Upper lobe of right lung (tissue), 1 donor: ENCODE data around the gene PTPN11. TPM values are rescaled to one million over a fixed set of nuclear protein-coding genes. Genes with fewer than 3 reads are reported as not detected.

Source experiments
- ATAC-seq: fragments of 200-7000 bp; cut with Tn5 transposase; one replicate; pipeline ENCODE4 v1.9.1; 2020; ENCODE audit warnings: mild to moderate bottlenecking, moderate library complexity
- DNase-seq: peaks from one replicate; pipeline ENCODE4 v3.0.0-alpha.2; 2020
- H3K27ac ChIP-seq: fragments of 200-600 bp; one replicate; pipeline ENCODE4 v1.8.0; 2022
- H3K27me3 ChIP-seq: fragments of 200-600 bp; one replicate; pipeline ENCODE4 v1.8.0; 2022; ENCODE audit warnings: mild to moderate bottlenecking
- H3K36me3 ChIP-seq: fragments of 200-600 bp; one replicate; pipeline ENCODE4 v1.8.0; 2022
- H3K4me1 ChIP-seq: fragments of 200-600 bp; one replicate; pipeline ENCODE4 v1.8.0; 2022
- H3K4me3 ChIP-seq: fragments of 200-600 bp; one replicate; pipeline ENCODE4 v1.8.0; 2022; ENCODE audit warnings: mild to moderate bottlenecking
- H3K9me3 ChIP-seq: fragments of 200-600 bp; one replicate; pipeline ENCODE4 v1.8.0; 2022
- intact Hi-C: fragments of 100-400 bp; cut with DNase I; formaldehyde crosslinking; loops from one replicate; pipeline ENCODE4 v1.11.0; 2022
- total RNA-seq: library from RNA; stranded (reverse); fragmentation: NEBNext Ultra II Directional; extraction: Animal tissue kit (Norgen Biotek cat#: 25700); gene quantifications from one replicate; pipeline ENCODE4 v1.2.1, GENCODE V29; 2021
- TF ChIP-seq, protein P1 (sequence below): fragments of 200-600 bp; IDR thresholded peaks from one replicate; pipeline ENCODE4 v1.8.0; 2022; ENCODE audit warnings: antibody characterized with exemption
- donor health status: DM: no; HTN: yes; CAD: no; lungs with severe emphysema.

Gene PTPN11
- total RNA-seq, 1 donor from 2014 or later: 98.7 TPM

- H3K4me3 ChIP-seq: no peak overlapping the region
- no peaks in the 10 kb centered on the region for H3K9me3 ChIP-seq
- no peak for ATAC-seq
- no peaks in the 10 kb centered on the region for H3K27me3 ChIP-seq
- no peak for DNase-seq
- H3K36me3 ChIP-seq: peaks cover 53% of the 10 kb centered on the region
- H3K4me1 ChIP-seq: no peaks in the 10 kb centered on the region
- H3K27ac ChIP-seq: no peak overlapping the region
- intact Hi-C loops: no loop called here
- TF ChIP-seq, protein P1, sequence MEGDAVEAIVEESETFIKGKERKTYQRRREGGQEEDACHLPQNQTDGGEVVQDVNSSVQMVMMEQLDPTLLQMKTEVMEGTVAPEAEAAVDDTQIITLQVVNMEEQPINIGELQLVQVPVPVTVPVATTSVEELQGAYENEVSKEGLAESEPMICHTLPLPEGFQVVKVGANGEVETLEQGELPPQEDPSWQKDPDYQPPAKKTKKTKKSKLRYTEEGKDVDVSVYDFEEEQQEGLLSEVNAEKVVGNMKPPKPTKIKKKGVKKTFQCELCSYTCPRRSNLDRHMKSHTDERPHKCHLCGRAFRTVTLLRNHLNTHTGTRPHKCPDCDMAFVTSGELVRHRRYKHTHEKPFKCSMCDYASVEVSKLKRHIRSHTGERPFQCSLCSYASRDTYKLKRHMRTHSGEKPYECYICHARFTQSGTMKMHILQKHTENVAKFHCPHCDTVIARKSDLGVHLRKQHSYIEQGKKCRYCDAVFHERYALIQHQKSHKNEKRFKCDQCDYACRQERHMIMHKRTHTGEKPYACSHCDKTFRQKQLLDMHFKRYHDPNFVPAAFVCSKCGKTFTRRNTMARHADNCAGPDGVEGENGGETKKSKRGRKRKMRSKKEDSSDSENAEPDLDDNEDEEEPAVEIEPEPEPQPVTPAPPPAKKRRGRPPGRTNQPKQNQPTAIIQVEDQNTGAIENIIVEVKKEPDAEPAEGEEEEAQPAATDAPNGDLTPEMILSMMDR: no peak
Observed at GRCh38 chr12:112496496-112496895, 77.7 kb downstream of the PTPN11 start.

DNA sequence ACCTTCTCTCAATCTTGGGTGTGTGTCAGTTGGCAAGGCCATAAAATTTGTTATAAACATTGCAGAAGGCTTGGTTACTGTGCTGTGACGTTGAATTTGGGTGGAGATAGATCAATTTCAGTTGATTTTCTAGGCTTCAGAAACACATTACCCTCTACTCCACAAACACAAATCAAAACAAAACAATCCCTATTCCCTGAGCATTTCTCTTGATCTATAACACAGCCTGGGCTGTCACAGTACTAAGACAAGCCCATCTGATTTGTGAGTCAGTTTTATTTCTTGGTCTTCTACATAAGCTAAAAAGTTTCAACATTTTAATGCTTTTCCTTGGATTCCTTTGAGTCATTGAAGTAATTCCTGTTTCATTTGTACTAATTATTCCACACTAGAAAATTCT lies 79.8 kb downstream of the PTPN11 start:
- H3K9me3 ChIP-seq: no peaks in the 10 kb centered on the region
- DNase-seq: no peak
- intact Hi-C loops: no loop called here
- H3K4me3 ChIP-seq: no peak overlapping the region
- H3K4me1 ChIP-seq: no peaks in the 10 kb centered on the region
- no peak for ATAC-seq
- TF ChIP-seq, protein P1: no peak
- no peaks in the 10 kb centered on the region for H3K27me3 ChIP-seq
- peaks cover 61% of the 10 kb centered on the region for H3K36me3 ChIP-seq
- no peak overlapping the region for H3K27ac ChIP-seq

- no peak for ATAC-seq
Observed at GRCh38 chr12:112503512-112503911, 84.8 kb downstream of the PTPN11 start.

DNA sequence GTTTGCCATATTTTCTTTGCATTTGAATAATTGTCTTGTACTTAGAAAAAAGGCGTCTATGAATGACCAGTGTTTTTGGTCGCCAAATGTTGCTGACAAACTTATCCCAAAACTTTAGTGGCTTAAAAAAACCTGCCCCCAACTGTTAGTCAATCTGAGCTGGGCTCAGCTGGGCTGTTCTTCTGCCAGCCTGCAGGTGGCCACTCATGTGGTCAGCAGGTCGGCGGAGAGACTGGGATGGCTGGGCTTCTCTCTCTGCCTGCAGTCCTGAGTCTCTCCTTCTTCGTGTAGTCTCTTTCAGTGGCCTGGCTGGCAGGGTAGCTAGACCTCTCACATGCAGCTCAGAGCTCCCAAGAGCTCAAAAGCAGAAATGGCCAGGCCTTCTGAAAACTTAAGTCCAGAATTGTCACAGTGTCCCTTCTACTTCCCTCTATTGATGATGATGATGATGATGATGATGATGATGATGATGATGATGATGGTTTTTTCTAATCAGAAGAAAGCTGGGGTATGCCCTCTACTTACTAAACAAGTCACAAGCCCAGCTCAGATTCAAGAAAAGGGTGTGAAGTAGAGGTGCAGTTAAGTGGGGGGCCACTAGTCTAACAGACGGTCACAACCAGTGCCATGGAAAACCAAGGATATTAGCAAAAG lies 87.9 kb downstream of the PTPN11 start:
- TF ChIP-seq, protein P1: no peak
- H3K36me3 ChIP-seq: peaks cover 83% of the 10 kb centered on the region
- no peak overlapping the region for H3K27ac ChIP-seq
- H3K27me3 ChIP-seq: no peaks in the 10 kb centered on the region
- no peaks in the 10 kb centered on the region for H3K9me3 ChIP-seq
- no peak for DNase-seq
- intact Hi-C loops: no loop called here
- no peak overlapping the region for H3K4me3 ChIP-seq
- H3K4me1 ChIP-seq: no peaks in the 10 kb centered on the region
- no peak for ATAC-seq

More at GRCh38 chr12:112503512-112503911, 84.8 kb downstream of the PTPN11 start:
- Histone ChIP-seq H3K36me3 (peaks cover 78% of the 10 kb centered on the region), H3K27me3 (no peaks in the 10 kb centered on the region), H3K27ac (no peak overlapping the region), H3K4me3 (no peak overlapping the region), H3K4me1 (no peaks in the 10 kb centered on the region), H3K9me3 (no peaks in the 10 kb centered on the region)
- intact Hi-C loops: no loop called here
- TF ChIP-seq, protein P1: no peak
- no peak for DNase-seq

GRCh38 chr12:112513471-112513870 lies 94.7 kb downstream of the PTPN11 start:
- H3K27ac ChIP-seq: no peak overlapping the region
- no peaks in the 10 kb centered on the region for H3K9me3 ChIP-seq
- ATAC-seq (no peak), DNase-seq (no peak)
- TF ChIP-seq, protein P1: no peak
- intact Hi-C loops: no loop called here
- no peaks in the 10 kb centered on the region for H3K27me3 ChIP-seq
- H3K4me1 ChIP-seq: no peaks in the 10 kb centered on the region
- peaks cover 15% of the 10 kb centered on the region for H3K36me3 ChIP-seq
- no peak overlapping the region for H3K4me3 ChIP-seq

- H3K27me3 ChIP-seq: no peaks in the 10 kb centered on the region
- no peaks in the 10 kb centered on the region for H3K9me3 ChIP-seq
- peaks cover 12% of the 10 kb centered on the region for H3K36me3 ChIP-seq
- intact Hi-C loops: no loop called here
- H3K4me3 ChIP-seq: no peak overlapping the region
- ATAC-seq: no peak
- no peaks in the 10 kb centered on the region for H3K4me1 ChIP-seq
- DNase-seq: no peak
- no peak overlapping the region for H3K27ac ChIP-seq
- TF ChIP-seq, protein P1: no peak
Observed at GRCh38 chr12:112514456-112514855, 95.7 kb downstream of the PTPN11 start.
